Mucosa of descending colon (tissue), 3 donors: ENCODE data around the gene S100B. TPM values are rescaled to one million over a fixed set of nuclear protein-coding genes. Genes with fewer than 3 reads are reported as not detected.
A peak's percentile ranks its signal among the peaks of the same experiment; 100 is the strongest.

Source experiments
- ATAC-seq: fragments of 200-7000 bp; cut with Tn5 transposase; one replicate; pipeline ENCODE4 v1.9.1; 2020; ENCODE audit warnings: mild to moderate bottlenecking, moderate library complexity
- DNase-seq, 3 donors: peaks; one replicate each; pipeline ENCODE4 v3.0.0-alpha.2; 2020
- H3K36me3 ChIP-seq: fragments of 200-600 bp; one replicate; pipeline ENCODE4 v1.8.0; 2021; ENCODE audit warnings: low read depth, mild to moderate bottlenecking
- H3K4me1 ChIP-seq: fragments of 200-600 bp; one replicate; pipeline ENCODE4 v1.8.0; 2021; ENCODE audit warnings: low read depth, mild to moderate bottlenecking
- H3K4me3 ChIP-seq: fragments of 200-600 bp; one replicate; pipeline ENCODE4 v1.8.0; 2021; ENCODE audit warnings: mild to moderate bottlenecking
- H3K9me3 ChIP-seq: fragments of 200-600 bp; one replicate; pipeline ENCODE4 v1.8.0; 2021; ENCODE audit warnings: mild to moderate bottlenecking
- intact Hi-C, 2 donors: fragments of 100-400 bp; cut with DNase I in 1 of 2; cut with micrococcal nuclease in 1 of 2; formaldehyde crosslinking; loops; one replicate each; pipeline versions ENCODE4 v1.11.0 to v1.11.1; 2022; cut with DNase I, micrococcal nuclease
- total RNA-seq, 3 donors: library from RNA; stranded (reverse); fragmentation: NEBNext Ultra II Directional in 2 of 3; extraction: Animal tissue kit (Norgen Biotek cat#: 25700) in 2 of 3; gene quantifications; one replicate each; pipeline versions ENCODE4 v1.2.1 to v1.2.4, GENCODE V29; 2021 to 2023
- TF ChIP-seq, protein P1 (sequence below): fragments of 200-600 bp; IDR thresholded peaks from one replicate; pipeline ENCODE4 v1.8.0; 2022; ENCODE audit warnings: antibody characterized with exemption, mild to moderate bottlenecking
- donor health status: DM: no; HTN: no; CAD: no; lungs with moderate emphysema.
- donor health status: DM: no; HTN: no; CAD: no.
- donor health status: DM: no; HTN: yes; CAD: no.

The S100B gene
- total RNA-seq, 3 donors from 2014 or later: 2.2 to 42.2 (median 6.4) TPM

DNA sequence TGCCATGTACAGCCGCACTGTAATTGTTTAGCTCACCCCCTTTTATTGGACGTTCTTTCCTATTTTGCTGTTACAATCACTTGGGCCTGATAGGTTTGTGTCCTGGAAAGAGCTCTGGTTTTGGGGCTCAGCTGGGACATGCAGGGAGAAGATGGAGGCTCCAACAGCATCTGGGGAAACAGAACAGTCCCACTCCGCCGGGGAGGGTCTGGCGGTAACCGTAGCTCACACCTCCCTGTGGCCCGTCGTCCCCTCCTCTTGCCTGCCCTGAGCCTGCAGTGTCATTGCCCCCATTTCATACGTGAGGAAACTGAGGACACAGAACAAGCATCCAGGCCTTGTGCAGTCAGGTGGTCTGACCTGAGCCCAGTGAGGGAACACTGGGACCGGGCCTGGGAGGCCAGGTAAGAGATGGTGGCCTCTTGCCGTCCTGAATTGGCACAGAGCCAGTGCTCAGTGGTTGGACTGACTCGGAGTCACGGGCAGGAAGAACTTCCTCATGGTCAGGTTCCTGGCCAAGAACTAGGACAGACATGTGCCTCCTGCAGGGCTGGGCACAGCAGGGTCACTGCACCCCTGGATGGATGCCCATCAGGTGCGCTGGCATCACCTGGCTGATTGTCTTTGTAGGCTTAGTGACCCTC lies 41.8 kb downstream of the S100B start:
- DNase-seq (no peak), ATAC-seq (no peak)
- Histone ChIP-seq H3K4me1 (no peaks in the 10 kb centered on the region), H3K9me3 (no peaks in the 10 kb centered on the region), H3K4me3 (no peak overlapping the region), H3K36me3 (peaks cover 4% of the 10 kb centered on the region)
- TF ChIP-seq, protein P1, sequence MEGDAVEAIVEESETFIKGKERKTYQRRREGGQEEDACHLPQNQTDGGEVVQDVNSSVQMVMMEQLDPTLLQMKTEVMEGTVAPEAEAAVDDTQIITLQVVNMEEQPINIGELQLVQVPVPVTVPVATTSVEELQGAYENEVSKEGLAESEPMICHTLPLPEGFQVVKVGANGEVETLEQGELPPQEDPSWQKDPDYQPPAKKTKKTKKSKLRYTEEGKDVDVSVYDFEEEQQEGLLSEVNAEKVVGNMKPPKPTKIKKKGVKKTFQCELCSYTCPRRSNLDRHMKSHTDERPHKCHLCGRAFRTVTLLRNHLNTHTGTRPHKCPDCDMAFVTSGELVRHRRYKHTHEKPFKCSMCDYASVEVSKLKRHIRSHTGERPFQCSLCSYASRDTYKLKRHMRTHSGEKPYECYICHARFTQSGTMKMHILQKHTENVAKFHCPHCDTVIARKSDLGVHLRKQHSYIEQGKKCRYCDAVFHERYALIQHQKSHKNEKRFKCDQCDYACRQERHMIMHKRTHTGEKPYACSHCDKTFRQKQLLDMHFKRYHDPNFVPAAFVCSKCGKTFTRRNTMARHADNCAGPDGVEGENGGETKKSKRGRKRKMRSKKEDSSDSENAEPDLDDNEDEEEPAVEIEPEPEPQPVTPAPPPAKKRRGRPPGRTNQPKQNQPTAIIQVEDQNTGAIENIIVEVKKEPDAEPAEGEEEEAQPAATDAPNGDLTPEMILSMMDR: no peak
- intact Hi-C loops: no loop called here

DNA sequence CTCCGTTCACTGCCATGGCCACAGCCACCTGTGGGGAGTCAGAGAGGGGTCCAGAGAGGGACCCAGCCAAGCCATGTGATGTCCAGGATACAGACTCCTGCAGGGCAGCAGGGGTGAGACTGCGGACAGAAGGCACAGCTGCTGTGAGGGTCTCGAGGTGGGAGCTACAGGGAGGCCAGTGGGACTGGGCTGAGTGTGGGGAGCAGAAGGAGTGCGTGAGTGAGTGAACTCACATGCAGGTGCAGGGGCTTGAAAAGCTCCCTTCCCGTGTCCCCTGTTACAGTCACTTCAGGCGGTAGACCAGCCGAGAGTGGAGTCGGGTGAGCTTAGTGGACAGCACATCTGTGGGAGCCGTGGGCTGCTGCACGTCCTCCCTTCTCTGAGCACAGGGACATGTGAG lies 42.4 kb downstream of the S100B start:
- Histone ChIP-seq H3K9me3 (no peaks in the 10 kb centered on the region), H3K36me3 (peaks cover 4% of the 10 kb centered on the region), H3K4me1 (no peaks in the 10 kb centered on the region), H3K4me3 (no peak overlapping the region)
- ATAC-seq: no peak
- intact Hi-C loops: no loop called here
- TF ChIP-seq, protein P1: no peak
- DNase-seq: no peak

DNA sequence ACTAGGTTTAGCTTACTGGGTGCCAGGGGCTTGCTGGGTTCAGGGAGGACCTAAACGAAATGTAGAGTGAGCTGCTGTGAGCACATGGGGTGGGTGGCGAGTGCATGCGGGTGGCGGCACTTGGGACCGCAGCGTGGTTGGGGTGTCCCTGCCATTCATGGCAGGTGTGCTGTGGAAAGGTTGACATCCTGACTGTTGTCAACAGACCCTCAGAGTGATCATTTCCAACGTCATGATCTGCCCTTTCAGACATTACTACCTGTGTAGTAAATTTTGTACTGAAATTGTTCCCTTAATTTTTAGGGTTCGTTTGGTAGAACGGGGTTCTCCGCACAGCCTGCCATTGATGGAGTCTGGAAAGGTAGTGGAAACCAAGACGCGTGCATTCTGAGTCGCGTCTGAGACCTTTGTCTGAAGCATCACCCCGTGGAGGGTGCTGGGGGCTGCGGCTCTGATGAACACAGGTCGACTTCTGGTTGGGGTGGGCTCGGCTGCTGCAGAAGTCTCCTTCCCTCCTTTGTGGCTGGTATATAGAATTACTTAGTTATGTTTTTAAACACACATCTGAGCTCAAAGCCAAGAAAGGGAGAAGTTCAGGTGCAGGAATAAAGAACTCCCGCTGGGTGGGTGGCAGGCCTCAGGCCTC lies 43.3 kb downstream of the S100B start:
- Histone ChIP-seq H3K4me3 (no peak overlapping the region), H3K36me3 (peaks cover 4% of the 10 kb centered on the region), H3K4me1 (no peaks in the 10 kb centered on the region), H3K9me3 (no peaks in the 10 kb centered on the region)
- ATAC-seq: no peak
- no peak for DNase-seq
- intact Hi-C loops: no loop called here
- TF ChIP-seq, protein P1: no peak

DNA sequence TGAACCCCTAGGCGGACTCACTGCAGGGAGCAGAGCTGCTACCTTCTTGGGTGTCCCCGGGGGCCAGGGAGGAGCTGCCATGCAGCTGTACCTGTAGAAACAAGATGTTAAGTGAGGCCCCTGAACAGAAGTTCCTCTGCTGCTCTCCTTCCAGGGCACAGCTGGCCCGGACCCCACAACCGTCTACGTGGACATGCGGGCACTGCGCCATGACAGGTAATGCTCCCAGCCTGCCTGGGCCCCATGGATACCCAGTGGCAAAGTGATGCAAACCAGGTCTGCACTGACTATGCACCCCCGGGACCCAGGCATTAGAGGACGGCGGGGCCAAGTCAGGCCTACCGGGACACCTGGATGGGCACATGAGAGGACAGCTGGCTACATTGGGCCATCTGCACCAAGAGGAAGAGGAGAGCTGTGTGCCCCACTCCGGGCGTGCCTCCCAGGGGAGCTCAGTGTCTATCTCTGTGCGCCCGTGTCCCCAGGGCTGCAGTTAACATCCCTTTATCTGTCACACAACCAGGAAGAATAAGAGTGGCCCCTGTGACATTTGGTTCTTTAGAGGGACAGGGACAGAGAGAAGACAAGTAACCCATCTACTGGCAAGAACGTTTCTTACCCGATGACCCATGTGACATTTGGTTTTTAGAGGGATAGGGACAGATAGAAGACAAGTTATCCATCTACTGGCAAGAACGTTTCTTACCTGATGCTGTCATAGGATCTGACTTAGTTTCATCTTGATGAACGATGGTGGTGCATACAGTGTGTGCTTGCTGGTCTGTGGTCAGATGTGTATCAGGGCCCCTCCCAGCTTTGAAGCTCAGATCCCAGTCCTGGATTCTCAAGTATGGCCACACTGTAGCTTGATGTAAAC lies 44.1 kb downstream of the S100B start:
- Histone ChIP-seq H3K9me3 (no peaks in the 10 kb centered on the region), H3K4me1 (no peaks in the 10 kb centered on the region), H3K36me3 (peaks cover 4% of the 10 kb centered on the region), H3K4me3 (no peak overlapping the region)
- DNase-seq: no peak
- TF ChIP-seq, protein P1: no peak
- no peak for ATAC-seq
- intact Hi-C loops: no loop called here

DNA sequence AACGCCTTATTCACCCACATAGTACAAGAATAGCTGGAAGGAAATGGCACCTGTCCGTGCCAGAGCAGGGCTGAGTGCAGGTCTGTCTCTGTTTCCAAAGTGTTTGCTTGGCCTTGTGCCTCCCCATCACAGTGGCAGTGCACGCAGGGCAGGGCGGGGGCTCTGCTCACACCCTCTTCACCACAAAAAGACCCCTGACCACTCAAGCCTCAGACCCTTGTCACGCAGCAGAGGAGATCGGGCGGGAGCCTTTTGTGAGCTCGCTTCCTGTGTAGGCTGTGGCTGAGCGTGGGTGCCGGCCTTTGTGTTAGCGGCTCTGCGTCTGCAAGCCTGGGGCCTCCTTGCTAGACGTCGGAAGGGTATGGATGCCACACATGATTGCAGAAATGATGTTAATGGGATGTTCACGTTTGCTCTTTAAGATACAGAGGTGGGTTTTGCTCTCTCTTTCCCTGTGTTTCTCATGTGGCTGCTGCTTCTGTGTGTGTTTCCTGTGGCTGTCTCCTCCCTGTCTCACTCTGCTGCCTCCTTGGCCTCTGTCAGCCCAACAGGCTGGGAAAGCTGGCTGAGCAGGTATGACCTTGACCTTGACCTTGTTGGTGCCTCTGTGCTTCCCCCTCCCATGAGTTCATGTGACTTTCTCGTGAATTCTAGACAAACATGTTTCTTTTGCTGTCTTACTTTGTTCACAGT lies 45.4 kb downstream of the S100B start:
- TF ChIP-seq, protein P1: no peak
- no peaks in the 10 kb centered on the region for H3K9me3 ChIP-seq
- H3K36me3 ChIP-seq: peaks cover 4% of the 10 kb centered on the region
- intact Hi-C loops: no loop called here
- no peaks in the 10 kb centered on the region for H3K4me1 ChIP-seq
- no peak for DNase-seq
- peak; percentile 44 for ATAC-seq
- no peak overlapping the region for H3K4me3 ChIP-seq
